ENCODE data around the gene LSMEM2. TPM values are rescaled to one million over a fixed set of nuclear protein-coding genes. Genes with fewer than 3 reads are reported as not detected.
A peak's percentile ranks its signal among the peaks of the same experiment; 100 is the strongest.

Gene LSMEM2
- total and polyA plus RNA-seq, 9 of the 15 experiments (the other 6 are each of a cell fraction or from before 2014, with no cell fraction given), result not detected

GRCh38 chr3:50235716-50236483 lies 43.0 kb upstream of the LSMEM2 start, which contains the start of gene GNAI2 (continued):
- peak; percentile 38 for TF ChIP-seq SP2 (IDR thresholded peaks at IDR 0.05; ENCODE audit: extremely low read depth, low read depth, low read length, poor library complexity, severe bottlenecking)
- peak in 1 of 2 experiments; percentile 12; a peak in 1 of 4 replicates for TF ChIP-seq RCOR1 (IDR thresholded peaks at IDR 0.05; ENCODE audit: borderline replicate concordance in 1 of 2, low read depth in 2 of 2, low read length in 2 of 2)
- TF ChIP-seq POLR3A (IDR thresholded peaks at IDR 0.05; ENCODE audit: borderline replicate concordance, extremely low read depth, insufficient read depth, insufficient read length), result no peak
- TF ChIP-seq HBP1 (CRISPR knock-in tag; IDR thresholded peaks at IDR 0.05), result no peak
- TF ChIP-seq ZBTB34 (CRISPR knock-in tag; IDR thresholded peaks at IDR 0.05), result no peak
- TF ChIP-seq MAZ (CRISPR knock-in tag; conservative IDR thresholded peaks at IDR 0.05 in 1 of 2, IDR thresholded peaks at IDR 0.05 in 1 of 2), result peak; percentile 64 to 67
- TF ChIP-seq ZNF780A (CRISPR knock-in tag; IDR thresholded peaks at IDR 0.05), result no peak
- peak; percentile 71 for TF ChIP-seq RBM25 (IDR thresholded peaks at IDR 0.05; ENCODE audit: low read depth, low read length, severe bottlenecking)
- no peak for TF ChIP-seq MECOM (CRISPR knock-in tag; IDR thresholded peaks at IDR 0.05)
- no peak for TF ChIP-seq PHF21A (IDR thresholded peaks at IDR 0.05; ENCODE audit: borderline replicate concordance, low read depth)
- no peak for TF ChIP-seq ZNF217 (CRISPR knock-in tag; IDR thresholded peaks at IDR 0.05)
- no peak for TF ChIP-seq MITF (IDR thresholded peaks at IDR 0.05)
- no peak for TF ChIP-seq NR0B1 (IDR thresholded peaks at IDR 0.05; ENCODE audit: partially characterized antibody)
- no peak for TF ChIP-seq RAD51 (IDR thresholded peaks at IDR 0.05; ENCODE audit: borderline replicate concordance, low read depth)
- no peak for TF ChIP-seq GATAD2A (IDR thresholded peaks at IDR 0.05)
- TF ChIP-seq HMBOX1 (IDR thresholded peaks at IDR 0.05), result peak; percentile 65
- TF ChIP-seq MBD1 (CRISPR knock-in tag; IDR thresholded peaks at IDR 0.05), result no peak
- TF ChIP-seq PHF8 (IDR thresholded peaks at IDR 0.05; ENCODE audit: borderline replicate concordance, low read length), result peak; percentile 64; the same call in 1 of the 2 replicates
